Measurements from ENCODE around the gene USP6.
"Not testable (repeated sequence)": the region's sequence is repeated elsewhere in the genome, so short reads cannot be mapped to it uniquely, and the experiment has no call there.

- TF ChIP-seq CTCF (conservative IDR thresholded peaks at IDR 0.05); EZH2 (IDR thresholded peaks at IDR 0.05; ENCODE audit: low read depth): not testable (repeated sequence)
These were observed 30.3 kb downstream of the USP6 start for GRCh38 chr17:5146122-5146521.
